K562 (cell line): ENCODE measurements around the gene ABCA7. TPM values are rescaled to one million over a fixed set of nuclear protein-coding genes. Genes with fewer than 3 reads are reported as not detected.
A peak's percentile ranks its signal among the peaks of the same experiment; 100 is the strongest.

ENCODE experiments used
- ATAC-seq: fragments of 200-7000 bp; cut with Tn5 transposase; 3 replicates; pipeline ENCODE4 v1.9.1; 2020; ENCODE audit warnings: moderate library complexity
- BruUV-seq: library from RNA; stranded (reverse); fragments of 400-500 nt; replicated peaks from 2 replicates; lab custom pipeline; 2021; lab: Mats Ljungman, UMichigan
- CTCF ChIA-PET: fragments of 300-600 bp; formaldehyde crosslinking; extraction: SDS; loops from one replicate; lab custom pipeline; 2021; ENCODE audit warnings: low intra/inter-chr PET ratio; lab: Yijun Ruan, JAX
- POLR2A ChIA-PET: fragments of 300-600, 350-650 bp; sonication (Branson Sonifier 250); formaldehyde crosslinking; extraction: SDS; loops from one replicate; lab custom pipeline; 2021; ENCODE audit warnings: antibody characterized with exemption, inconsistent platforms; lab: Yijun Ruan, JAX
- DNase-seq, 4 experiments: peaks; one replicate each; pipeline versions ENCODE4 v3.0.0 to v3.0.0-alpha.2; 2011 to 2018; ENCODE audit warnings: low spot score in 3 of 4, mixed read lengths in 3 of 4; ENCODE audit errors: extremely low read depth in 1 of 4
- FAIRE-seq: peaks from 2 replicates; lab custom pipeline; 2011; peaks lifted over from hg19 to GRCh38; lab: Jason Lieb, UNC
- H2AFZ ChIP-seq: 2 replicates; pipeline ENCODE4 v1.6.0; 2011; ENCODE audit warnings: low read depth, low read length, control low read depth, inconsistent platforms
- H3K27ac ChIP-seq: fragments of 200-600 bp; 3 replicates; pipeline ENCODE4 v1.8.0; 2011; ENCODE audit warnings: low read depth, mild to moderate bottlenecking, control low read depth, inconsistent platforms, low read length, moderate library complexity, mixed read lengths; ENCODE audit errors: extremely low read depth
- H3K27me3 ChIP-seq, 2 experiments: fragments of 300-600 bp in 1 of 2; 2 replicates in 1 of 2; 3 replicates in 1 of 2; pipeline versions ENCODE4 v1.6.0 to v1.8.0; 2011; ENCODE audit warnings: inconsistent platforms in 2 of 2, low read length in 2 of 2, mild to moderate bottlenecking in 1 of 2, mixed read lengths in 1 of 2, moderate library complexity in 1 of 2; ENCODE audit not compliant: control insufficient read depth in 2 of 2, insufficient read depth in 2 of 2
- H3K36me3 ChIP-seq: fragments of 300-600 bp; 3 replicates; pipeline ENCODE4 v1.8.0; 2011; ENCODE audit warnings: mild to moderate bottlenecking, low read length, inconsistent platforms; ENCODE audit not compliant: control insufficient read depth, insufficient read depth
- H3K4me1 ChIP-seq, 2 experiments: fragments of 200-600 bp in 1 of 2; replicated peaks in 1 of 2; 2 replicates in 1 of 2; 3 replicates in 1 of 2; pipeline versions ENCODE4 v1.5.1 to v1.8.0; 2011; ENCODE audit warnings: inconsistent platforms in 2 of 2, low read length in 2 of 2, mild to moderate bottlenecking in 1 of 2, mixed read lengths in 1 of 2, moderate library complexity in 1 of 2; ENCODE audit not compliant: control insufficient read depth in 2 of 2, insufficient read depth in 2 of 2
- H3K4me2 ChIP-seq: 2 replicates; pipeline ENCODE4 v1.6.1; 2011; ENCODE audit warnings: low read length, control low read depth, inconsistent platforms, mixed read lengths; ENCODE audit not compliant: insufficient read depth
- H3K4me3 ChIP-seq: fragments of 200-600 bp; sonication (generic), shearing (Covaris generic); 2 replicates; pipeline ENCODE4 v1.5.1; 2016; ENCODE audit warnings: control low read depth, inconsistent platforms
- H3K79me2 ChIP-seq: fragments of 200-600 bp; 3 replicates; pipeline ENCODE4 v1.8.0; 2011; ENCODE audit warnings: low read length, inconsistent platforms; ENCODE audit not compliant: control insufficient read depth, insufficient read depth
- H3K9ac ChIP-seq, 2 experiments: 2 replicates each; pipeline versions ENCODE4 v1.6.0 to v1.6.1; 2011; ENCODE audit warnings: low read depth in 2 of 2, low read length in 2 of 2, control low read depth in 1 of 2, inconsistent platforms in 1 of 2, mild to moderate bottlenecking in 1 of 2, mixed read lengths in 1 of 2; ENCODE audit not compliant: insufficient read depth in 1 of 2
- H3K9me1 ChIP-seq: one replicate; pipeline ENCODE4 v1.6.0; 2011; ENCODE audit warnings: inconsistent platforms, mild to moderate bottlenecking, low read length, moderate library complexity; ENCODE audit not compliant: control insufficient read depth, insufficient read depth
- H3K9me3 ChIP-seq: replicated peaks from 2 replicates; pipeline ENCODE4 v1.5.1; 2011; ENCODE audit warnings: low read depth, low read length, inconsistent platforms; ENCODE audit not compliant: control insufficient read depth, insufficient read depth
- H4K20me1 ChIP-seq: replicated peaks from 2 replicates; pipeline ENCODE4 v1.6.1; 2011; ENCODE audit warnings: low read length, inconsistent platforms, mixed read lengths; ENCODE audit not compliant: control insufficient read depth, insufficient read depth
- EP400 ChIP-seq: fragments of 450-650 bp; IDR thresholded peaks from 2 replicates; pipeline ENCODE4 v1.6.1; 2017; ENCODE audit warnings: antibody characterized with exemption, mild to moderate bottlenecking, moderate library complexity
- FOXP4 ChIP-seq: sonication (generic); formaldehyde crosslinking; IDR thresholded peaks from 2 replicates; pipeline ENCODE4 v1.8.0; 2022; ENCODE audit warnings: mild to moderate bottlenecking, missing genetic modification reagents, borderline replicate concordance
- GMEB1 ChIP-seq: fragments of 250-450 bp; sonication (Bioruptor Pico); IDR thresholded peaks from 2 replicates; pipeline ENCODE4 v1.4.0; 2020; ENCODE audit warnings: mild to moderate bottlenecking
- SPI1 ChIP-seq: IDR thresholded peaks from 2 replicates; pipeline ENCODE4 v1.6.1; 2011; ENCODE audit warnings: low read depth, low read length, control low read depth, borderline replicate concordance
- STAT6 ChIP-seq: sonication (generic); formaldehyde crosslinking; IDR thresholded peaks from 2 replicates; pipeline ENCODE4 v1.8.1; 2023; ENCODE audit warnings: mild to moderate bottlenecking, missing genetic modification reagents
- TAF1 ChIP-seq: IDR thresholded peaks from 2 replicates; pipeline ENCODE4 v1.6.1; 2011; ENCODE audit warnings: mild to moderate bottlenecking, low read length, moderate library complexity; ENCODE audit not compliant: insufficient read depth, control insufficient read depth, severe bottlenecking; ENCODE audit errors: extremely low read depth
- ZBTB2 ChIP-seq: fragments of 450-650 bp; IDR thresholded peaks from 2 replicates; pipeline ENCODE4 v1.6.1; 2016; ENCODE audit warnings: antibody characterized with exemption
- ZNF143 ChIP-seq: sonication (generic); formaldehyde crosslinking; IDR thresholded peaks from 2 replicates; pipeline ENCODE4 v1.9.0; 2022; ENCODE audit warnings: mild to moderate bottlenecking, missing genetic modification reagents
- ZNF224 ChIP-seq: sonication (generic); formaldehyde crosslinking; IDR thresholded peaks from 2 replicates; pipeline ENCODE4 v1.8.0; 2022; ENCODE audit warnings: mild to moderate bottlenecking, missing genetic modification reagents
- ZNF274 ChIP-seq: IDR thresholded peaks from 2 replicates; pipeline ENCODE4 v1.6.1; 2011; ENCODE audit warnings: low read depth, mild to moderate bottlenecking, low read length, moderate library complexity, borderline replicate concordance
- ZNF584 ChIP-seq: fragments of 200-800 bp; sonication (Bioruptor generic); IDR thresholded peaks from 2 replicates; pipeline ENCODE4 v1.6.1; 2016; ENCODE audit warnings: low read depth, mild to moderate bottlenecking, missing genetic modification characterization, missing compliant biosample characterization
- WGBS: fragments of 100-300 bp; shearing (Covaris generic); methylation state at CpG from one replicate; pipeline ENCODE4 v1.1.6; 2016; ENCODE audit warnings: low coverage, mixed read lengths; ENCODE audit not compliant: insufficient coverage; ENCODE audit errors: missing lambda C conversion rate; 5-methylcytosine and 5-hydroxymethylcytosine counted together
- in situ Hi-C: fragments of 300-500 bp; cut with MboI; formaldehyde crosslinking; loops from 4 replicates; pipeline ENCODE4 v1.15.0; 2018; ENCODE audit warnings: inconsistent platforms, mixed read lengths
- intact Hi-C: fragments of 100-400 bp; cut with micrococcal nuclease; formaldehyde crosslinking; loops from 2 replicates; pipeline ENCODE4 v1.14.2; 2022
- polyA plus RNA-seq, 8 experiments: library from polyadenylated mRNA; depleted of rRNA in 4 of 8; stranded (reverse) in 5 of 8; unstranded in 3 of 8; fragments of >200 nt; fragmentation: Nextera tagmentation in 2 of 8; fragmentation: Illumina TruSeq in 1 of 8; extraction: Ambion mirVana in 2 of 8; extraction: Trizol in 1 of 8; gene quantifications; 2 replicates each; pipeline versions ENCODE4 v1.2.1 to v1.2.3, GENCODE V29; 2011 to 2014; ENCODE audit warnings: inconsistent platforms in 1 of 8, missing spikeins in 1 of 8
- total RNA-seq, 7 experiments: library from RNA; depleted of rRNA in 6 of 7; stranded (reverse); fragments of >200 nt in 6 of 7; fragmentation: Illumina TruSeq in 2 of 7; extraction: Trizol in 2 of 7; gene quantifications; 2 replicates each; pipeline versions ENCODE4 v1.2.1 to v1.2.3, GENCODE V29; 2011 to 2021; ENCODE audit warnings: low replicate concordance in 1 of 7

The ABCA7 gene
- total and polyA plus RNA-seq, 9 of the 15 experiments (the other 6 are each of a cell fraction or from before 2014, with no cell fraction given), result 2.3 to 96.1 (median 31.2) TPM

- DNase-seq, result peak; percentile 87 to 97 (median 92)
- Histone ChIP-seq H3K27me3 (no peaks in the 10 kb centered on the region), H3K4me3 (peak within 1 kb of the TSS; percentile 94), H3K9ac (peak within 1 kb of the TSS; percentile 88 to 99), H3K9me3 (no peaks in the 10 kb centered on the region), H4K20me1 (peaks cover 46% of the 10 kb centered on the region), H3K4me1 (peaks cover 27 to 76% of the 10 kb centered on the region in 2 experiments), H3K9me1 (peaks cover 16% of the 10 kb centered on the region), H3K27ac (peak within 1 kb of the TSS; percentile 100), H2AFZ (peak within 1 kb of the TSS; percentile 92), H3K79me2 (peaks cover 52% of the 10 kb centered on the region), H3K4me2 (peak within 1 kb of the TSS; percentile 88), H3K36me3 (peaks cover 37% of the 10 kb centered on the region; the same call in 2 of the 3 replicates)
- in situ Hi-C loops, result no loop called here
- intact Hi-C loops, result loop anchor here (2.0 kb wide), 2 partner anchors 20 to 82 kb away; partner anchors contain the start of genes ABCA7 and GPX4
- WGBS, result 0% methylated on average over 46 of the region's 68 CpGs
- ChIA-PET POLR2A (interaction anchor here (0.6 to 2.0 kb wide), 13 partner anchors 9 to 604 kb away, joined by 3 to 10 read pairs (median 4); partner anchors contain the start of genes ABCA7 and ARHGAP45), CTCF (no interaction called here)
- no TSS peak for BruUV-seq
- FAIRE-seq, result no peak
- ATAC-seq, result peak; percentile 90
- TF ChIP-seq ZNF584 (CRISPR knock-in tag) (0 out of 2 replicates have a peak, but pooled peaks have one; percentile 45), ZNF224 (CRISPR knock-in tag) (no peak), TAF1 (peak; percentile 98), STAT6 (0 out of 2 replicates have a peak, but pooled peaks have one; percentile 72), ZNF274 (no peak), ZNF143 (CRISPR knock-in tag) (peak; percentile 94), EP400 (no peak), FOXP4 (CRISPR knock-in tag) (no peak), SPI1 (0 out of 2 replicates have a peak, but pooled peaks have one; percentile 15), GMEB1 (CRISPR knock-in tag) (peak; percentile 74), ZBTB2 (no peak)
These were observed 19.0 kb upstream of the ABCA7 start, which contains the start of gene TMEM259 for GRCh38 chr19:1020868-1021425. TMEM259 (minus strand) TSS chr19:1021123; CDS start chr19:1020996, 127 bp downstream.
